HG03558 (cell line): Measurements from ENCODE around the gene TRAPPC11.

ENCODE experiments used
- ATAC-seq: cut with Tn5 transposase; IDR thresholded peaks from one replicate; pipeline ENCODE4 v1.9.1; 2021; ENCODE audit warnings: moderate number of reproducible peaks; ENCODE audit not compliant: unreplicated experiment; ENCODE audit errors: extremely low read depth

Gene TRAPPC11

DNA sequence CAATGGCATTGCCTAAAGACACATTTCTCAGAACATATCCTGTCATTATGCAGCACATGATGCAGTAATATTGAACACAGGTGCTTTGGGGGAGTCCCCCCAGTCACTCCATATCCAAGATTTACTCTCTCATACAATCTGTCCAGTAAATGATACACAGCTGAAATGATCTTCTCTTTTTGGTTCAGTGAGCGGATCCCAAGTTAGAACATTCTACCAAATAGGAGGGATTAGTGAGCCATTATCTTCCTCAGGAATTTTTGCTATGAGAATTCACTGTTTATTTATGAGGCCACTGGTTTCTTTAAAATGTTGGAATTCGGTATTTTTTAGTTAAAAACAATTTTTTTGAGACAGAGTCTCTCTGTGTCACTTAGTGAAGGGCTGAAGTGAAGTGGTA is 96.5 kb downstream of the TRAPPC11 start:
- no peak for ATAC-seq

DNA sequence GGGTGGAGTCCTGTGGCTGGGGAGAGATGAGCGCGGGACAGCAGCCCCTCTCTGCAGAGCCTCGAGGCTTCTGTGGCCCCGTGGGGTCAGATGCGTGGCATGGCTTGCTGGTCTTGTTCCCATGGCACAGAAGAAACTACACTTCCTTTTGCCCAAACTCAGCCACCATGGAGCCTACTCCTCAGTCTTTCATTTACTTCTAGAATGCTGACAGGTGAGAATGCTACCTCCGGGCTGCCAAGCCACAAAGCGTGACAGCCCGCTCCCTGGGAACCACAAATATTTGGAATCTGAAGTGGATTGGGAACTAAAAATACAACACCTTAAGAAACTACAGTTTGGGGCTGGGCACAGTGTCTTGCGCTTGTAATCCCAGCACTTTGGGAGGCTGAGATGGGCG is 98.0 kb downstream of the TRAPPC11 start:
- ATAC-seq: no peak

DNA sequence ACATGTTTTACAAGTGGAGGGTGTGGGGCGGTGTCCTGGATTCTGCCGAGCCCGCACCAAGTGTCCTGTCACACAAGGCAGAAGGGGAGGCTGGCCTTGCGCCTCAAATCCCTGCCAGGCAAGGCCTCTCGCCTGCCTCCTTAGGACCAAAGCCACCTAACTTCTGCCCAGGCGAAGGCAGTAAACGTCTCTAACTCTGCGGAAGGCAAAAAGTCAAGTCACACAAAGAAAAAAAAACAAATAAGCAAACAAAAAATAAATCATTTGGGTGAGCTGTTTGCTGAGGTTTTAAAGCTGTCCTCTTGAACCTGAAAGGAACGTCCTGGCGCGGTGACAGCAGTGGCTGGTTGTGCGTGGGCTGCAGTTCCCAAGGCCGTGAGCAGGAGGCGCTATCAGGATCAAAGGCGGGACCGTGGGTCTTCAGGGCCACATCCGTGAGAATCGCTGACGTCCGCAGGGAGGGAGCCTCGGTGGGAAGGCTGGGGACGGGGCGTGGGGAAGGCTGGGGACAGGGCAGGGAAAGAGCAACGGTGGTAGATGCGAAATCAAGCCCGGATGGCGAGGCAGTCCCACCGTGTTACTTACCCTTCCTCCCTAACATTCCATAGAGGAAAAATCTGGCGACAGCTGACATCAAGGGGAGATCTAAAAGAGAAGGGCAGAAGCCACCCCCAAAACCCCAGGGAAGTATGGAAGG is 99.1 kb downstream of the TRAPPC11 start:
- no peak for ATAC-seq

DNA sequence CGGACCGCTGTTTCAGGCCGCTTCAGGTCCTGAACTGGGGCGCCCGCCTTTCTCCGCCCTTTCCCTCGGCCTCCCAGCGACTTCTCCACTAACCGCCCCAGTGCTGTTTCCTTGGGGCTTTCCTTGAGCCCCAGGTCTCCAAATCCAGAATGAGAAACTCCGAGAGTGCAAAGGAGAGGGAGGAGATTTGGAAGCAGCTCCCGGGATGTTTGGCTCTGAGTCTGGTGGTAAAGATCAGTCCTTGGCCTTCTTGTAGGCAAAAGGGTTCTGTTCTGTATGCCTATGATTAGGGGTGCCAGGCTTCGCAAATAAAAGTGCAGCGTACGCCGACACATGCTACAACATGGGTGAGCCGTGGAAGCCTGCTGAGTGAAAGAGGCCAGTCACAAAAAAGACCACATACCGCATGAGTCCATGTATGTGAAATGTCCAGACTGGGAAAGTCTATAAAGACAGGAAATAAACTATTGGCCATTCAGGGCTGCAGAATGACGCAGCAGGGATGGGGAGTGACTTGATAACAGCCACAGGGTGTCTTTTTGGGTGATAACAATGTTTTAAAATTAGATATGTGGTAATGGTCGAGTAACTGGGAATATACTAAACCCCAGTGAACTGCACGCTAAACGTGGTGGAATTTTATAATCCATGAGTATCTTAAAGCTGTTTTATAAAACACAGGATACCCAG is 99.8 kb downstream of the TRAPPC11 start:
- ATAC-seq: no peak

DNA sequence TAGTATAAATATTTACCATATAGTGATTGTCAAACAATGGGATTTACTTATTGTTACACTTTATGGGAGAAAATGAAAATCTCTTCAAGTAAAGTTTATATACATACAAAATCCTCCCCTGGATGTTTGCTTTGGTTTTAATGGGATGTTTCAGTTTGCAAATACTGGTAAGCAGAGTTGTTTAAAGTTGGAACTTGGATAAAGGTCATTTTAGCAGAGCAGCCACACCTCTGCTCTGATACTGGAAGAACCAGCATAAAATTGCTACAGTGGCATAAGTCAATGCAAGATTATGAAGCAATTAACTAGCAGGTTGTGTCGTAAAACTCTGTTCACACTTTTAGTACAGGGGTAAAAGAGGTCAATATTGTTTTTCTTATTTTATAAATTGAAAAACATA is 101.2 kb downstream of the TRAPPC11 start:
- ATAC-seq: no peak
